Stimulated activated CD4-positive, alpha-beta T cell treated with anti-CD3 and anti-CD28 coated beads, Interleukin-4, amount 100 ng/mL, for 4 hours (primary cell): ENCODE data around the gene PPEF2.
"Not testable (repeated sequence)": the region's sequence is repeated elsewhere in the genome, so short reads cannot be mapped to it uniquely, and the experiment has no call there.

Experiments
- DNase-seq, 2 experiments: peaks; one replicate each; pipeline ENCODE4 v3.0.0-alpha.2; 2020

PPEF2 gene

GRCh38 chr4:75902352-75902751 is at the start of gene PPEF2:
TSS of gene PPEF2 (minus strand) at chr4:75902452. CDS start at chr4:75896325, 6,127 bp downstream.
- DNase-seq: no peak

GRCh38 chr4:75950213-75950815 is 48.1 kb upstream of the PPEF2 start:
- no peak for DNase-seq

- DNase-seq: no peak
Observed at GRCh38 chr4:75948822-75949444, 46.7 kb upstream of the PPEF2 start.

DNA sequence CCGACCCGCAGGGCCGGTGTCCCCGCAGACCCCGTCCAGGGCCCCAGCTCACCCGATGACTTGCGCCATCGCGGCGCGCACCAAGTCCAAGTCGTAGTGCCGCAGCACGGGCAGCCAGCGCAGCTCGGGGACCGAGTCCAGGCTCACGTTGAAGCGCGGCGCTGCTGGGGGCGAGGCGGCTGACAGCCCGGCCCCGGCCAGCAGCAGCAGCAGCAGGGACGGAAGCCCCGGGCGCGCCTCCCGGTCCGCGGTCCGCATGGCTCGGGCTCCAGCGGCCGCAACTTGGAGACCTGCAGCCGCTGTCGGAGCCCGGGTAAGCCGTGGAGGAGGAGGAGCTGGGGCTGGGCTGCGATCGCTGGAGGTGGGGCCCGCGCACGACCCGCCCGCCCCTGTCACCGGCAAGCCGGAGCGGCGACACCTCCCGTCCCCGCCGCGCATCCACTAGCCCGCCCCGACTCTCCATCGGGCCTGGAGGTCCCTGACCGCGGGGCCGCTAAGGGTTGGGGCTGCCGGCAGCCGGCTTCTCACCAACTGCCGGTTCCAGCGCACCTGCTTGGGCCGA is 38.5 kb upstream of the PPEF2 start, which contains the start of gene NAAA:
NAAA (minus strand) TSS at position 322 of the 562 bp plus-strand sequence; CDS start at position 258, 64 bp downstream.
- DNase-seq: peak; percentile 73 to 77

DNA sequence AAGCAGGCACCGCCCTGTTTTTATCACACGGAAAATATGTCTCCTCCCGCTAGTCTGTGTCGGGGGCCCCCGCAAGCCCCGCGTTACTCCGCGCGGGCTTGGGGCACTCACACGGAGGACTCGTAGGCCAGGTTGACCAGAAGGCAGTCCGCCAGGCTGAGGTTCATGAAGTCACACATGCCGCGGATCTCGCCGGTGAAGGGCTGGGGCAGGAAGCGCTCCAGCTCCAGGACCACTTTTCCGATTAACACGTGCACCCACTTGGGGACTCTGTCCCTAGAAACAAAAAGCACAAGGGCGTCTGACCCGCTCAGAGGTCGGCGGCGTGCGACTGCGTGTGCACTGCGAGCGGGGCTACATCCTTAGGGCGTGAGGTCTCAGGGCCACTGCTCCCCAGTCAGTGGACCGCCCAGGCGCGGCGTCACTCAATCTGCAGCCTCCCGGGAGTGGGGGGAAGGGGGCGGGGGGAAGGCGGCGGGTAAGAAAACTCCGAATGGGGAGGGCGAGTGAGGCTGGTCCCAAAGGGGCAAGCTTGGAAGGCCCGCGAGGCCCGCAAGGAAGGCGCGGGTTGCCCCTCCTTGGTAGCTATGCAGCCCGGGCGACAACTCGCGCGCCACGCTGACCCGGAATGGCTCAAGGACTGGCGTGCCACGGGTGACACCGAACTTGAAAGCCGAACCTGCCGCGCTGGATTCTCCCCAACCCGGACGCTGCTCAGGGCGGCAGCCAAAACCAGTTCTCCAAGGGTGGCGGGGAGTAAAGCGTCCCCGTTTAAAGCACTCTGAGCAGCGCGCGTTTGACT is 37.8 kb upstream of the PPEF2 start:
- peak; percentile 72 to 78 for DNase-seq

DNA sequence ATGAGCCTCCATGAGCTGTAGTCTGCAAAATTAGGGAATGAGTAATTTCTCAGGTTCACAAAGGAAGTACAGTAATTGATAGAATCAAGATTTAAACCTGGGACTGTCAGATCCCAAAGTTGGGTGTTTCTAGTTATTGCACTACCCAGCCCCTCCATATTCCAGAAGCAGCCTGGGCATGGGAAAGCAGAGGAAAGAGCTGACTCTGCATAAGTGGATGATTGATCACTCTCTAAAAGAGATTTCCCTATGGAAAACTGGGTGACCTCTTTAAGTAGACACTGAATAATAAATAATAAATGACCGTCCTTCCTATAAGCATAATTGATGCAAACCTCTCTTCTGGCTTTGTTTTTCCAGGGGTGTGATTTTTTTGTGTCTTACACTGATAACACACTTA is 33.4 kb upstream of the PPEF2 start:
- DNase-seq: no peak

- no peak for DNase-seq
Observed at GRCh38 chr4:75930152-75930551, 27.9 kb upstream of the PPEF2 start.

DNA sequence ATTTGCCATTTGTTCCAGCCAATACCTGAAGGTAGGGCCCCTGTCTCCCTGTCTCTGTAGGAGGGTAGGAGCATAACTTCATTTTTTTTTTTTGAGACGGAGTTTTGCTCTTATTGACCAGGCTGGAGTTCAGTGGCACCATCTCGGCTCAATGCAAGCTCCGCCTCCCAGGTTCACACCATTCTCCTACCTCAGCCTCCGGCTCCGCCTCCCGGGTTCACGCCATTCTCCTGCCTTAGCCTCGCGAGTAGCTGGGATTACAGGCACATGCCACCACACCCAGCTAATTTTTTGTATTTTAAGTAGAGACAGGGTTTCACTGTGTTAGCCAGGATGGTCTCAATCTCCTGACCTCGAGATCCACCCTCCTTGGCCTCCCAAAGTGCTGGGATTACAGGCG is 22.7 kb upstream of the PPEF2 start:
- not testable (repeated sequence) for DNase-seq

- DNase-seq: no peak
Observed at GRCh38 chr4:75924309-75924827, 22.1 kb upstream of the PPEF2 start.

- no peak for DNase-seq
Observed at GRCh38 chr4:75922588-75922987, 20.3 kb upstream of the PPEF2 start.

- no peak for DNase-seq
Observed at GRCh38 chr4:75921910-75922309, 19.7 kb upstream of the PPEF2 start.

DNA sequence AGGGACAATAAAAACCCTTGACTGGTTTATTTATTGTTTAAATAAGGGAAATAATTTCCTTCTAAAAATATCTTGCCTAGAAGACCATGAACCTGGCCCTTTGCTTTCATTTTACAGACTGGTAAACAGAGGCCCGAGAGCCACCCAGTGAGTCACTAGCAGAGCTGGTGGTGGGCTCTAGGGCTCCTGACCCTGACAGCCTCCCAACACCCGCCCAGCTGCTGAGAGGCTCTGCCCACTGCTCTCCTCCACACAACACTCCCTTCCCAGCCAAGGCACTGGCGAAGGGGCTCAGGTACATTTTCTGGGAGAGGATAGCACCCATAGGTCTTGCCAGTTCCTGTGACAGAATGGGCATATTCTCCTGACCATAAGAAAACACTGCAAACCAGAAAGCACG is 18.1 kb upstream of the PPEF2 start:
- DNase-seq: no peak

DNA sequence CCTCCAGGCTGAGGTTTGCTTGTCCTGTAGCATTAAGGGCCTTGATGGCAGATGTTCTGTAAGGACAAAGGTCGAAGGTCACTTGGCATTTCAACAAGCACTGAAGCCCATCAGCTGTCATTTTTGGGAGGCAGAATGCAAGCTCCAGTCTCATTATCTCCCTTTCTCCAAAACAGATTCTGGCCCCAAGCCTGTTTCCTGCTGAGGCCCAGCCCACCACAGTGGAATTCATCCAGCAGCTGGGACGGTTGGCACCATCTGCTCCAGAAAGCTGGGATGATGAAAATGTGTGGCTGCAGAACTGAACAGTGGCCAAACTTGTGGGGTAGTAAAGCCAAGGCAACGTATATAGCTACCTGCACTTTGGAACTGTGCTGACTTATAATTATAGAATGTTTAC is 17.7 kb upstream of the PPEF2 start:
- DNase-seq: no peak

- peak in 1 of 2 experiments; percentile 5 for DNase-seq
Observed at GRCh38 chr4:75916091-75916661, 13.9 kb upstream of the PPEF2 start.

DNA sequence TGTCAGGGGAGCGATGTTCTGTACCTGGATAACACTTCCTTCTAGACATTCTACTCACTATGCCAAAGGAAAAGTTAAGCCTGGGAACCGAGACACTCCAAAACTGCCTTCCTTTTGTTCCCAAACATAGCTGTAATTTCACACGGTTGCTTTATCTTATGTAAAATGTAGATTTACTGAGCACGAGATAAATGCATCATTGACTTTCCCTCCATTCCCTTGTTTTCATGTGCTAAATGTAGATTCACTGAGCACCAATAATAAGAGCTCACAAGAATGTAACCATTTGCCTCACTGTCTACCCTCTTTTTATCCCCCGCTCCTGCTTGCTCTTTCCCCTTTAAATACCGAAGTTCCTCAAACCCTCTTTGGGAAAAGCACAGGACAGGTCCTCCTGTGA is 10.7 kb upstream of the PPEF2 start:
- no peak for DNase-seq

DNA sequence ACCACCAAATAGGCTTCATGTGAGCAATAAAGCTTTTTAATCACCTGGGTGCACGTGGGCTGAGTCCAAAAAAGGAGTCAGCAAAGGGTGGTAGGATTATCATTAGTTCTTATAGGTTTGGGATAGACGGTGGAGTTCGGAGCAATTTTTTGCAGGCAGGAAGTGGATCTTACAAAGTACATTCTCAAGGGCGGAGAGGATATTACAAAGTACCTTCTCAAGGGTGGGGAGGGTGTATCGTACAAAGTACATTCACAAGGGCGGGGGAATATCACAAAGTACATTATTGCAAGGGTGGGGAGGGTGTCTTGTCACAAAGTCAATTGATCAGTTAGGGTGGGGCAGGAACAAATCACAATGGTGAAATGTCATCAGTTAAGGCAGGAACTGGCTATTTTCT is 8.6 kb upstream of the PPEF2 start:
- not testable (repeated sequence) for DNase-seq

- no peak for DNase-seq
Observed at GRCh38 chr4:75909405-75909804, 7.2 kb upstream of the PPEF2 start.

DNA sequence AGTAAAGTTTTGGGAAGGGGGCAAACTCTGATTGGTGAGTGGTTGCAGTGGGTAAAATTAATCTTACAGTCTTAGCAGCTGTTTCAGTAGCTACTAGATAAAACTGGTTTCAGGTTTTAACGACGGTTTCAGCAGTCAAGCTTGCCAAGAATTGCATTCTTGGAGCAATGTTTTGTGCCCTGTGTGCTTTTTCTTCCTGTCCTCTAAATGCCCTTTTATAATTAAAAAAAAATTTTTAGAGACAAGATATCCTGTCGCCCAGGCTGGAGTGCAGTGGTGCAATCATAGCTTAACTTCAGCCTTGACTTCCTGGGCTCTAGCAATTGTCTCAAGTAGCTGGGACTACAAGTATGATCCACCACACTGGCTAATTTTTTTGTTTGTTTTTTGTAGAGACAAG is 6.3 kb upstream of the PPEF2 start:
- DNase-seq: no peak

DNA sequence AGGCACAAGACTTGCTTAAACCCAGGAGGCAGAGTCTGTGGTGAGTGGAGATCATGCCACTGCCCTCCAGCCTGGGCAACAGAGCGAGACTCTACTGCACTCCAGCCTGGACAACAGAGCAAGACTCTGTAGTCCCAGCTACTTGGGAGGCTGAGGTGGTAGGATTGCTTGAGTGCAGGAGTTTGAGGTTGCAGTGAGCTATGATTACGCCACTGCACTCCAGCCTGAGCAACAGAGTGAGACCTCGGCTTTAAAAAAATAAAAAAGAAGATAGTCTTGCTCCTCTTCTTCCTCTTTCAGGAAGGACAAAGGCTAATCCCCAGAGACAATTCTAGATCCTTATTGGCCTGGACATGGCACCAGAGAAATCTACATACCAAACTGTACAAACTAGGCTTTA is 5.7 kb upstream of the PPEF2 start:
- no peak for DNase-seq

DNA sequence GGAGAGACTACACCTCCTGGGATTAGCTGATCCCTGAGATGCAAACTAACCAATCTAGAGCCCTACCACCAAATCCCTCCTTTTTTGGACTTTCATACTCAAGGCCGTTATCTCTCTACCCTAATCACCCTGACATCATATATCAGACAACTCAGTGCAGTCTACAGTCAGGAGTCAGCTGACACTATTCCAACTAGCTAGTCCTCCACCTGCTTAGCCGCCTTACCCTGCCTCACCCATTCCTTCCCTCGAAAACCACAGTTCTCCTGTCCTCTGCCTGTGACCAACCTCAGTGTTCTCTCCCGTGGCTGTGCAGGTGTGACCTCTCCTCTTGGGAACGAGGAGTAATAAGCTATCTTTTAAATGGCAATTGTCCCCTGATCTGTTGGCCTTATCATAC is 1.8 kb upstream of the PPEF2 start:
- DNase-seq: no peak

DNA sequence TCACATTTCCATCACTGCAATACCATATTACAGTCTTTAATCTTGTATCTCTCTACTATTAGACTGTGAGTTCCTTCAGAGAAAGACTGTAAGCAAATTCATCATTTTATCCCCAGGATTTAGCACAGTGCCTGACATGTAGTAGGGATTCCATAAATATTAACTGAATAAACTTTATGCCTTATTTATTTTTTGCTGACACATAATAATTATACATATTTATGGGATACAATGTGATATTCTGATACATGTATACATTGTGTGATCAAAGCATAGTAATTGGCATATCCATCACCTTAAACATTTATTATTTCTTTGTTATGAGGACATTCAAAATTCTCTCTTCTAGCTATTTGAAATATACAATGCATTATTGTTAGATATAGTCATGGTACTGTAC is 3.7 kb downstream of the PPEF2 start:
- no peak for DNase-seq

DNA sequence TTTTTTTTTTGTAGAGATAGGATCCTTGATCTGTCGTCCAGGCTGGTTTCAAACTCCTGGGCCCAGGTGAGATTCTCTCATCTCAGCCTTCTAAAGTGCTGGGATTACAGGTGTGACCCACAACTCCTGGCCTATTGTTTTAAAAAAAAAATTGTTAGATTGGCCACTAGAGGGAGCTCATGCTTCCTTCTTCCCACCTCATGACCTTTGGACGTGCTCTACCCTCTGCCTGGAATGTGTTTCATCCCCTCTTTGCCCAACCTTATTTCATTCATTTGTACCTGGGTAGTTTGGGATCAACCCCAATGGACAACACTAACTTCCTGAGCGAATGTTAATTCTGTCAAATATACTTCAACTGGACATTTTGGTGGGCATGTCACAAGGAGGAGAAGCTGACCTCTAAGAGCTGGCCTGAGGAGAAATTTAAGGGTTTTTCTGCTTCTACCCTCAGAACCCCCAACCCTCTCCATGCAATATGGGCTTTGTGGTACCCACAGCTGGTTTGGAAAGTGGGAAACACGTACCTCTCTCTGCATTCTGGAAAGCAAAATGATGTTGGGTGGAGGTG is 6.4 kb downstream of the PPEF2 start:
- DNase-seq: no peak

GRCh38 chr4:75892508-75892907 is 9.7 kb downstream of the PPEF2 start:
- no peak for DNase-seq
